Measurements from ENCODE around the gene SIL1.
A peak's percentile ranks its signal among the peaks of the same experiment; 100 is the strongest.

DNA sequence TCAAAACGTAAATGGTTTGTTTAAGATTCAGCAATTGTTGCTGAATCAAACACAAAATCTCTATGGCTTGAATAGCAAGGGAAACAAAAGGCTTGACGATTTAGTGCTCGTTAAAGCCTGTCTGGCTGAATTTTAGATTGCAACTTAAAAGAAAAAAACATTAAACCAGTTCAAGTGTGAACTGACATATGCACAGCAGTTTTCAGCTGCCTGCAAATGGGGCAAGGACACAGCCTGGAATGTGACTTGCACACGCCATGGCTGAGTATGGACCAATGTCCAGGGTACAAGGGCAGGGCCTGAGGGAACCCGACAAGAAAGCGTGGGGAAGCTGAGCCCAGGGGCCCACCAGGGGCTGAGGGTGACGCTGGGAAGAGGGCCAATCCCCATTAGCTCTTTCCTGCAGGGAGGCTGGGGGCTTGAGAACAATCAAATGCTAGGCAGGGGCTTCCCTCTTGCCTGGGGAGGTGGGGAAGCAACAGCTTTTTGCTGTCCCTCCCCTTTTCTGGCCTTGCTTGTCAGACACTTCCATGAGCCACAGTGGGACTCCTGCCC is 233.4 kb downstream of the SIL1 start:
- no peak for TF ChIP-seq RFX5 (IDR thresholded peaks at IDR 0.05; ENCODE audit: low read depth, low read length)
- TF ChIP-seq RBM22 (optimal IDR thresholded peaks at IDR 0.05; ENCODE audit: low read length): no peak
- no peak for TF ChIP-seq KDM1A (CRISPR knock-in tag; IDR thresholded peaks at IDR 0.05)
- TF ChIP-seq CTCF (CRISPR knock-in tag; IDR thresholded peaks at IDR 0.05): no peak
- no peak for TF ChIP-seq CC2D1A (CRISPR knock-in tag; IDR thresholded peaks at IDR 0.05)
- no peak for TF ChIP-seq NONO (IDR thresholded peaks at IDR 0.05)
- TF ChIP-seq NONO (CRISPR knock-in tag; conservative IDR thresholded peaks at IDR 0.05): peak; percentile 44; the same call in 1 of the 2 replicates
- no peak for TF ChIP-seq RAD21 (CRISPR knock-in tag; IDR thresholded peaks at IDR 0.05)
- no peak for TF ChIP-seq HHEX (CRISPR knock-in tag; IDR thresholded peaks at IDR 0.05)
- TF ChIP-seq ZZZ3 (CRISPR knock-in tag; IDR thresholded peaks at IDR 0.05; ENCODE audit: borderline replicate concordance): no peak
- no peak for TF ChIP-seq ETV6 (CRISPR knock-in tag; conservative IDR thresholded peaks at IDR 0.05)
